ENCODE results near the gene HMGXB3.
"Not testable (repeated sequence)": the region's sequence is repeated elsewhere in the genome, so short reads cannot be mapped to it uniquely, and the experiment has no call there.

HMGXB3 gene

GRCh38 chr5:150017226-150018005, 16.9 kb downstream of the HMGXB3 start:
- DNase-seq (ENCODE audit: extremely low read depth in 1 of 2, low read depth in 1 of 2) = no peak

- DNase-seq (ENCODE audit: extremely low read depth in 1 of 2, low read depth in 1 of 2) = no peak
These were observed 19.7 kb downstream of the HMGXB3 start for GRCh38 chr5:150020249-150020648.

- no peak for DNase-seq (ENCODE audit: extremely low read depth in 1 of 2, low read depth in 1 of 2)
These were observed 21.1 kb downstream of the HMGXB3 start for GRCh38 chr5:150021491-150022157.

- DNase-seq (ENCODE audit: extremely low read depth in 1 of 2, low read depth in 1 of 2) = no peak
These were observed 21.6 kb downstream of the HMGXB3 start for GRCh38 chr5:150022158-150022531.

- no peak for DNase-seq (ENCODE audit: extremely low read depth in 1 of 2, low read depth in 1 of 2)
These were observed 22.1 kb downstream of the HMGXB3 start for GRCh38 chr5:150022681-150023080.

GRCh38 chr5:150023136-150023535, 22.6 kb downstream of the HMGXB3 start:
- DNase-seq (ENCODE audit: extremely low read depth in 1 of 2, low read depth in 1 of 2) = no peak

GRCh38 chr5:150024346-150024984, 23.9 kb downstream of the HMGXB3 start:
- no peak for DNase-seq (ENCODE audit: extremely low read depth in 1 of 2, low read depth in 1 of 2)

- no peak for DNase-seq (ENCODE audit: extremely low read depth in 1 of 2, low read depth in 1 of 2)
These were observed 26.2 kb downstream of the HMGXB3 start for GRCh38 chr5:150026682-150027172.

GRCh38 chr5:150028047-150028446, 27.5 kb downstream of the HMGXB3 start:
- DNase-seq (ENCODE audit: extremely low read depth in 1 of 2, low read depth in 1 of 2) = not testable (repeated sequence)

GRCh38 chr5:150033334-150033733, 32.8 kb downstream of the HMGXB3 start:
- no peak for DNase-seq (ENCODE audit: extremely low read depth in 1 of 2, low read depth in 1 of 2)

- DNase-seq (ENCODE audit: extremely low read depth in 1 of 2, low read depth in 1 of 2) = no peak
These were observed 34.1 kb downstream of the HMGXB3 start for GRCh38 chr5:150034662-150035061.

- DNase-seq (ENCODE audit: extremely low read depth in 1 of 2, low read depth in 1 of 2) = no peak
These were observed 34.8 kb downstream of the HMGXB3 start for GRCh38 chr5:150035139-150035895.

- no peak for DNase-seq (ENCODE audit: extremely low read depth in 1 of 2, low read depth in 1 of 2)
These were observed 36.0 kb downstream of the HMGXB3 start for GRCh38 chr5:150036513-150036912.

GRCh38 chr5:150038547-150038946, 38.0 kb downstream of the HMGXB3 start:
- no peak for DNase-seq (ENCODE audit: extremely low read depth in 1 of 2, low read depth in 1 of 2)

- no peak for DNase-seq (ENCODE audit: extremely low read depth in 1 of 2, low read depth in 1 of 2)
These were observed 41.9 kb downstream of the HMGXB3 start for GRCh38 chr5:150042459-150042858.

- DNase-seq (ENCODE audit: extremely low read depth in 1 of 2, low read depth in 1 of 2) = no peak
These were observed 43.3 kb downstream of the HMGXB3 start for GRCh38 chr5:150043657-150044328.

GRCh38 chr5:150044329-150044681, 43.8 kb downstream of the HMGXB3 start:
- no peak for DNase-seq (ENCODE audit: extremely low read depth in 1 of 2, low read depth in 1 of 2)

GRCh38 chr5:150044712-150045111, 44.2 kb downstream of the HMGXB3 start:
- DNase-seq (ENCODE audit: extremely low read depth in 1 of 2, low read depth in 1 of 2) = no peak

GRCh38 chr5:150045549-150045948, 45.0 kb downstream of the HMGXB3 start:
- DNase-seq (ENCODE audit: extremely low read depth in 1 of 2, low read depth in 1 of 2) = no peak

- DNase-seq (ENCODE audit: extremely low read depth in 1 of 2, low read depth in 1 of 2) = no peak
These were observed 45.5 kb downstream of the HMGXB3 start for GRCh38 chr5:150046031-150046430.
